Right forelimb (tissue), 1 donor: Measurements from ENCODE around the gene USP13.

Source experiments
- DNase-seq: peaks from one replicate; pipeline ENCODE4 v3.0.0-alpha.2; 2018

Gene USP13

GRCh38 chr3:179701176-179701827 is 48.5 kb downstream of the USP13 start:
- DNase-seq: no peak

GRCh38 chr3:179702271-179702947 is 49.6 kb downstream of the USP13 start:
- DNase-seq: no peak

GRCh38 chr3:179703816-179704215 is 51.0 kb downstream of the USP13 start:
- DNase-seq: no peak

DNA sequence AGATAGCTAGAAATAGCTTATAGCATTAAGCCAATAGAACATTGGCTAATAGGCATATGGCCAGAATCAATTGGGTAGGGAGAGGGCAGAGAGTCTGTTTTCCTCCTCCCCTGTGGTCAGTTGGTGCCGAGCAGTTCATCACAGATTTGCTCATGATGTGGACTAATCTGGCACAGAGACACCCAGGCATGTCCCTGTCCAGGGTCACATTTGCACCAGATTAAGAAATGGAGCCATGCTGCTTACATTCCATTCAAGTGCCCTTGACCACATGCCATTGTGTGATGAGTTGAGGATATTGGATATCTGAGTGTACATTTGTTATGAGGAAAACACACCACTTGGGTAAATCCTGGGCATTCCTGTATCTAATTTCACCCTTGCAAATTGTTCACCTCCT is 53.4 kb downstream of the USP13 start:
- no peak for DNase-seq

DNA sequence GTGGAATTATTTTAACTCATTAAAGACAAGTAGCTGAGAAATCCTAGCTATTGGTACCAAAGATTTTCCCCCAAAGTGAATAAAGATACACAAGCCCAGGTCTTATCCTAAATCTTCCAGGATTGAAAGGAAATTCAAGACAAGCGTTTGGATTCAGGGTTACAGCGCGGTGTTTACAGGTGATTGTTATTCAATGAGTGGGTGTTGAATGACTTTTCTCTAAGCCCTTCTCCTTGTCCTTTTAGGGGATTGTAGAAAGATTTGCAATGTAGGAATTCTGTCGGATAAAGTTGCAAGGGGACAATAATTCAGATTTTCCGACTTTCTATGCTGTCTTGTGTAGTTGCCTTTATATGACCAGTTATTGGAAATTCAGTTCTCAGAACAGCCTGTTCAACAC is 57.2 kb downstream of the USP13 start:
- DNase-seq: no peak

DNA sequence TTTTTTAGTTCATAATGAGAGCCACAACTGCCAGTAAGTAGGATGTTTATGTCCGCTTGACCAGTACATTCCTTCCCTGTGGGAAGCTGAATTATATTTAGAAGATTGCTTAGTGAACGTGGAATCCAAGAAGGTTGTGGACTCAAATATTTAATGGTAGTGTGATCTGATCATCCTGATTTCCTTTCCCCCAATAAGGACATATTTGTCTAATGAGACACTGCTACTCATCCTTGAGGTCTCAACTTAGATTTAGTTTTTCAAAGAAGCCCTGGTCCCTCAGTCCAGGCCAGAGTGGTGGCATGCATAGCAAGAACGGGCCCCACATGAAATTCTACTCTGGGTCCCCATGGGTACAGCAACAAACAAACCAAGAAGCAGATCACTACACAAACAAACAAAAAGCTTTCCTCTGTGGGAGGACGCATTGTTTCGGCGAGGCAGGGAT is 60.8 kb downstream of the USP13 start:
- DNase-seq: no peak

GRCh38 chr3:179715582-179715981 is 62.7 kb downstream of the USP13 start:
- DNase-seq: no peak

DNA sequence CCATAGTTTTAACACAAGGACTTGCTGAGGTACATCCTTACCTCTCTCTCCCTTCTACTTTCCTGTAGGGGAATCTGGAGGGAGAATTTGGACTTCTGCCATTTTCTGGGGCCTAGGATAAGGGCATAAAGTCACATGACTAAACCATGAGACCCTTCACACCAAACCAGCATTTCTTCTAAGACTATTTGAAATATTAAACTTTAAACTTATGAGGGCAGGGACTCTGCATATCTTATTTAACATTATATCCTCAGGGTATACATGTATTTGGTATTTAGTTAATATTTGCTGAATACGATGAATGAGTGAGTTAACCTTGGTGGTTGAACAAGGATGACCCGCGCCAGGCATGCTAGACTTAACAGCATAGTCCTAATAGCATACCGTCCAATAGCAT is 63.4 kb downstream of the USP13 start:
- no peak for DNase-seq

GRCh38 chr3:179716811-179717210 is 64.0 kb downstream of the USP13 start:
- DNase-seq: no peak

DNA sequence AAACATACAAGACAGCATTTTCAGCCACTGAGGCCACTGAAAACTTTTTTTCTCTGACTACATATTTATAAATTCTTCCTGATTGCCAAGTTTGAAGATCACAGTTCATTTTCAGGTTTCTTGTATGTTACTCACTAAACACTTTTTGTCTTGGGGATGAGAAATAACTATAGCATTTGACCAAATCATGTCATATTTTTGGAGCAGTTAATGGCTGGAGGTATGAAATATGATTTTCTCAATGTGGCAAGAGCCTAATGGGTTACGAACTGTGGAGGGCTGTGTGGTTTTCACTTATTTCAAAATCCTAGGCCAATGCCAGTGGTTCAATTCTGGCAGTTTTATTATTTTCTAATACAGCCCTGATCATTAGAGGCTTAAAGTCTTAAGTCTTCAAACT is 64.4 kb downstream of the USP13 start:
- DNase-seq: no peak

DNA sequence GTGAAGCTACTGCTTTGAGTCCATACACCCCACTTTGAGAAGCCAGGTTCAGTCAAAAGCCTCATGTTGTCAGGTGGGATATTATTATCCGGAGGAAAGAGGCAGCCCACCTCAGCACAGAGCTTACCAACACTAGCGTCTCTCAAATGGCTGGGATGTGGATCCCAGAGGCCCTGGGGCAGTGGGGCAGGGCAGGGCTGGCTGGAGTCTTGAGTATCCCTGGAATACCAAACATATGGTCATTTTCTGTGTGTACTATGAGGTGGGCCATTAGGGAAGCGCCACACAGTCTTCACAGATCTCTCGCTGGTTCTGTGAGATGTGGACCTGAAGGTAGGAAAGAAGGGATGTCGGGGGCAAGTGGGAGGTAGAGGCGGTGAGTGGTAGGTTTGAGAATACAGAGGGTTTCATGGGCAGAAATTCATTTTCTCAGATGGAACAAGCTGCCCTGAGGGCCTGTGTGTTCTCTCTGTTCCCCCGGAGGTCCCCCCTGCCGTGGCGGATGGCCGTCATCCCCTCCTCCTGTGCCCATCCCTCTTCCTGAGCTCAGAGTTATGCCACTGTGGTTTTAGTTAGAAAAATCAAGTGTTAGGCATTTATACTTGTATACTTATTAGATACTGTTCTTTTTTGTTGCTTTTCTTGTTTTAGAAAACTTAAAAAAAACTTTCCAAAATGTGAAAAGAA is 66.4 kb downstream of the USP13 start:
- no peak for DNase-seq

GRCh38 chr3:179720196-179720595 is 67.4 kb downstream of the USP13 start:
- DNase-seq: no peak

GRCh38 chr3:179723617-179724016 is 70.8 kb downstream of the USP13 start:
- DNase-seq: no peak

- DNase-seq: no peak
Measured at GRCh38 chr3:179726075-179726699, 73.3 kb downstream of the USP13 start.

DNA sequence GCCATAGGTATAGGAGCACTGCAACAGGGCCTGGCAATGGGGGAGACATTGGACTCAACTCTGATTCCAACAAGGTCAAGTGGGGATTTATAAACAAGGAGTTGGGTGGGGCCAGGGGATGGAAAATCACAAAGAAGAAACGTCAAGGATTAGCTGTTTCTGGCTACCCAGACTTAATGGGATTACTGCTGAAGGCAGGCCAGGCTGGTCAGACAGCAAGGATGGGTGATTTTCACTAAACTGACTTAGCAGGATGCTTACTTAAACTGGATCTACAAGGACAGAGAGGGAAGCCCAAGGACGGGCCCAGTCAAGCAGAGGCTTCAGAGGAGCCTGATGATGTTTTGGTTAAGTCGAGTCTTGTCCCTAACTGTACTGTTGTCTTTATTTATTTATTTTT is 76.2 kb downstream of the USP13 start:
- DNase-seq: no peak

- DNase-seq: no peak
Measured at GRCh38 chr3:179729981-179730380, 77.1 kb downstream of the USP13 start.

DNA sequence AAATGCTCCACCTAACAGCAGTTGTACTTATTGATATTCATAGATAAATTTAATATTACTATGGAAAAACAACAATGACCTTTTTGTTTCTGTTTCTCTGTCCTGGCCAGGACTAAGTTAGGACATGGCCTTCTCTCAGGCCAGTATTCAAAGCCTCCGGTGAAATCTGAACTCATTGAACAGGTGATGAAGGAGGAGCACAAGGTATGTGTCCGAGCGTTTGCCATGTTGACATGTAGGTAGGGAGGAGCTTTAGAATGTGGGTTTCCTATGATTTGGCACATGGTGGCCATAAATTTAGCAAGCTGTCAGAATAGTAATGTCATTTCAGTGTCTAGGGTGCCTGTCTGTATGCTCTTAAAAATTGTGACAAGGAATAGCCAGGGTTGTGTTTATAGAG is 77.7 kb downstream of the USP13 start:
- no peak for DNase-seq

GRCh38 chr3:179731544-179731943 is 78.7 kb downstream of the USP13 start:
- no peak for DNase-seq

DNA sequence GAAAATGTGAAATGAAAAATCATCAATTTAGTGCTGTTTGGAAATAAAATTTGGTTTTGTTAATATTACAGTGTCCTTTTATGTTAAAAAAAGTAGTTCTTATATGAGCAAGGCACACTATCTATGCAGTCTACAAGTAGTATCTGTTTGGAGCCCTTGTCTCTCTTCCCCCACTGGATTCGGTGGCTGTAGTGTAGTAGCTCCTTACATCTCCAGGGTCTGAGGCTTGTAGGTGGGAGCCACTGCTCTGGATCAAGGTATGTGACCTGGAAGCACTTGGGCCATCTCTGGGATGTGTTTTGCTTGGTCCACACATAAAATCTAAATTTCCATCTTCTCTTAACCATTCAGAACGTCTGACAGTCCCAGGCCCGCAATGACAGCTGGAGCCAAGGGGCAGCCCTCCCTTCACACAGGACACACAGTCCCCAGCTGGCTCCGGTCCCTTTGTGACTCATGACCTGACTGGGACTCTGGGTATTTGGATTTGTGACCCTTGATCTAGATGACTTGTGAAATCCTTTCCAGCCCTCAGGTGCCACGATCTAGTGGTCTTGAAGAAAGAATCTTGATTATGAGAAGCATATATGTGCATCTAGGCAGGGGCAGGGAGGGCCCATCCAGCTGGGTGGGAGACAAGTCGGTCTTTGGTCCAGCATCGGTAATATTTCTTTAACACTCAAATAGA is 80.0 kb downstream of the USP13 start:
- DNase-seq: no peak

- no peak for DNase-seq
Measured at GRCh38 chr3:179733797-179734196, 81.0 kb downstream of the USP13 start.

DNA sequence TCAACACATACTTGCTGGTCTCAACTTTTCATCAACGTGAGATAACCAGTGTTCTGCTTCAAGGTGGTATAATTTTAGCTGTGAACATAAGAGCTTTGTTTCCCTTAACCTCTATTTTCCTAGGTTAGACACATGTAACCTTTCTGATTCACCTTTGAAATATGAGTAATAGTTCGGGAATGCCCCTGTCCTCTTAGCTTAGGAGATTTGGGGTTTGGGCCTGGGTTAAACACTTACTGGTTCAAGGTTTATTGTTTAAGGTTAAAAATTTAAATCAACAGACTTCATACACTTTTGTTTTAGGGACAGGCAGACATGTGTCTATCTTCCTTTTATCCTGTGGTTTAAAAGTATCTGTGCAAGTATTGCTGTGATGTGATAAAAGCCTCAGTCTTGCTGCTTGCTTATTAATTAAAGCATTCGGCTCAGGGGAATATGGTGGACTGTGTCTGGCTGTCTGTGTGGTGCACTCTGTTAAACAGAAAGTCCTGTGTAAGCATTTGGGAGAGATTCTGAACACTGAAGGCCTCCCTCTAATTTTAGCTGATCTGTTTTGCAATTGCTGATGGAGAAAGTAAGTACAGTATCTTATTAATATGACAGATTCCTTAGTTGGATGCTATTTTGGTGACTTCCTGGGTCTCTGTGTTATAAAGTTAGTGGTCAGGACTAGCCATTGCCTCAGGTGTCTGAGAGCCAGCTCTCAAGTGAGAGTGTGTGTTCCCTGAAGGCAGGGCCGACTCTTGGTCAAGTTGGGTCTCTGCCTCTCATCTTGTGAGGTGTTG is 81.8 kb downstream of the USP13 start:
- no peak for DNase-seq

- no peak for DNase-seq
Measured at GRCh38 chr3:179735321-179735720, 82.5 kb downstream of the USP13 start.
